Measurements from ENCODE around the gene CADPS. TPM values are rescaled to one million over a fixed set of nuclear protein-coding genes. Genes with fewer than 3 reads are reported as not detected.

CADPS gene
- total RNA-seq, 2 experiments from 2014 or later: 61.3 to 68.6 TPM

DNA sequence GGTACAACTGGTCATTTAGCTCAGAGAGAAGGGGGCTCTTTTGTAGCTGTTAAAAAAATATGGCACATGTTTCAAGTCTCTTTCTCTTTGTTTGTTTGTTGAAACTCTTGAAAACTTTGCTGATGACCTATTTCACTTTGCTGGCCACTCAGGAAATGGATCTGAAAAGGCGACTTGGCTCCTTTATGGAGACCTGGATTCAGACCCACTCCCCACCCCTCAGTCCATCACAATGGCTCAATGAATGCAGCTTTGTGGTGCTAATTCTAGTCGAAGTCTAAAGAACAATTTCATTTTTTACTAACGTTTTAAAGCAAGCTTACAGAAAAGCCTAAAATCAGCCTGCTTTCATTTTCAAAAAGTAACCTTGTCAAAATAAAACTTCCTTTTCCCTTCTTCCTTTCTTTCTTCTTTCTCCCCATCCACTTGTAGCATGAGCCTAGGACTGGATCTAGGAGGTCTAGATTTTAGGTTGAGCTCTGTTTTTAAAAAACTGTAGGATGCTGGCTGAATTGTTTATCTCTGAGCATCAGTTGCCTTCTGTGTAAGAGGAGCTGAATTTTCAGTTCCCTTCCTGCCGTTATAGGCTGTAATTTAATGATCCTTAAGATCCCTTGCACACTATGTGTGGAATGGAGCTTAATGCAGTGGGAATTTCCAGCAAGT is 336.4 kb downstream of the CADPS start:
- CTCF ChIA-PET (ENCODE audit: unreplicated experiment): interaction anchor here (0.6 kb wide), 1 partner anchor 92 kb away, joined by 3 read pairs; no protein-coding TSS in a partner anchor

GRCh38 chr3:62534326-62534725 is 340.9 kb downstream of the CADPS start:
- POLR2A ChIA-PET: no interaction called here

More for the DNA sequence above, 336.4 kb downstream of the CADPS start:
- Histone ChIP-seq H3K4me1 (ENCODE audit: insufficient read depth, low read length, poor library complexity, severe bottlenecking) (no peaks in the 10 kb centered on the region), H3K4me3 (ENCODE audit: low read depth, low read length, poor library complexity, severe bottlenecking) (no peak overlapping the region), H3K36me3 (ENCODE audit: insufficient read depth, low read length) (no peaks in the 10 kb centered on the region), H3K27ac (ENCODE audit: low read depth, low read length, poor library complexity, severe bottlenecking) (no peak overlapping the region), H3K9me2 (ENCODE audit: insufficient read depth, low read length) (no peaks in the 10 kb centered on the region), H4K20me1 (ENCODE audit: insufficient read depth, low read length) (no peaks in the 10 kb centered on the region), H2AFZ (ENCODE audit: low read length) (no peak overlapping the region), H3K4me2 (ENCODE audit: low read length) (no peak overlapping the region), H3K79me2 (ENCODE audit: insufficient read depth, low read depth, low read length) (no peaks in the 10 kb centered on the region), H3K9me3 (ENCODE audit: low read length) (no peaks in the 10 kb centered on the region)
- no peak for DNase-seq (ENCODE audit: low spot score)
- POLR2A ChIA-PET: interaction anchor here (0.5 to 1.7 kb wide), 7 partner anchors 14 to 494 kb away, joined by 3 to 7 read pairs (median 3); no protein-coding TSS in a partner anchor
- intact Hi-C loops (cut with micrococcal nuclease; ENCODE audit: unreplicated experiment): no loop called here
- BruUV-seq (replicated peaks): no TSS peak
- TF ChIP-seq EZH2phosphoT487 (IDR thresholded peaks at IDR 0.05; ENCODE audit: borderline replicate concordance, low read depth, low read length): no peak
- no peak for TF ChIP-seq CTCF (conservative IDR thresholded peaks at IDR 0.05; ENCODE audit: low read length)

More at GRCh38 chr3:62534326-62534725, 340.9 kb downstream of the CADPS start:
- Histone ChIP-seq H3K79me2 (ENCODE audit: insufficient read depth, low read depth, low read length) (no peaks in the 10 kb centered on the region), H3K27ac (ENCODE audit: low read depth, low read length, poor library complexity, severe bottlenecking) (no peak overlapping the region), H3K9me3 (ENCODE audit: low read length) (no peaks in the 10 kb centered on the region), H3K4me1 (ENCODE audit: insufficient read depth, low read length, poor library complexity, severe bottlenecking) (no peaks in the 10 kb centered on the region), H3K4me3 (ENCODE audit: low read depth, low read length, poor library complexity, severe bottlenecking) (no peak overlapping the region), H3K4me2 (ENCODE audit: low read length) (no peak overlapping the region), H3K9me2 (ENCODE audit: insufficient read depth, low read length) (no peaks in the 10 kb centered on the region), H4K20me1 (ENCODE audit: insufficient read depth, low read length) (no peaks in the 10 kb centered on the region), H3K36me3 (ENCODE audit: insufficient read depth, low read length) (no peaks in the 10 kb centered on the region), H2AFZ (ENCODE audit: low read length) (no peak overlapping the region)
- CTCF ChIA-PET (ENCODE audit: unreplicated experiment): no interaction called here
- TF ChIP-seq EZH2phosphoT487 (IDR thresholded peaks at IDR 0.05; ENCODE audit: borderline replicate concordance, low read depth, low read length) (no peak), CTCF (conservative IDR thresholded peaks at IDR 0.05; ENCODE audit: low read length) (no peak)
- BruUV-seq (replicated peaks): no TSS peak
- no peak for DNase-seq (ENCODE audit: low spot score)
- intact Hi-C loops (cut with micrococcal nuclease; ENCODE audit: unreplicated experiment): no loop called here

Data from OCI-LY7 (cell line).